Measurements from ENCODE around the gene PRKAR2A.

Gene PRKAR2A

GRCh38 chr3:48702320-48702920 is 145.3 kb downstream of the PRKAR2A start:
- no peak for DNase-seq (ENCODE audit: low read depth)
- H3K4me3 ChIP-seq (ENCODE audit: control insufficient read depth, low read depth, low read length), result no peak overlapping the region
- no peak for TF ChIP-seq CTCF (IDR thresholded peaks at IDR 0.05; ENCODE audit: control insufficient read depth, insufficient read depth, low read depth, low read length, missing control alignments)

- no peak for DNase-seq (ENCODE audit: low read depth)
- H3K4me3 ChIP-seq (ENCODE audit: control insufficient read depth, low read depth, low read length), result no peak overlapping the region
- TF ChIP-seq CTCF (IDR thresholded peaks at IDR 0.05; ENCODE audit: control insufficient read depth, insufficient read depth, low read depth, low read length, missing control alignments), result no peak
Observed at GRCh38 chr3:48700731-48701405, 146.8 kb downstream of the PRKAR2A start.

GRCh38 chr3:48698891-48699290 is 148.8 kb downstream of the PRKAR2A start:
- no peak for TF ChIP-seq CTCF (IDR thresholded peaks at IDR 0.05; ENCODE audit: control insufficient read depth, insufficient read depth, low read depth, low read length, missing control alignments)
- no peak overlapping the region for H3K4me3 ChIP-seq (ENCODE audit: control insufficient read depth, low read depth, low read length)

GRCh38 chr3:48697952-48698351 is 149.7 kb downstream of the PRKAR2A start:
- TF ChIP-seq CTCF (IDR thresholded peaks at IDR 0.05; ENCODE audit: control insufficient read depth, insufficient read depth, low read depth, low read length, missing control alignments), result peak; percentile 6
- no peak overlapping the region for H3K4me3 ChIP-seq (ENCODE audit: control insufficient read depth, low read depth, low read length)
- no peak for DNase-seq (ENCODE audit: low read depth)

More at GRCh38 chr3:48698891-48699290, 148.8 kb downstream of the PRKAR2A start:
- DNase-seq (ENCODE audit: low read depth), result no peak

- no peak for TF ChIP-seq CTCF (IDR thresholded peaks at IDR 0.05; ENCODE audit: control insufficient read depth, insufficient read depth, low read depth, low read length, missing control alignments)
- H3K4me3 ChIP-seq (ENCODE audit: control insufficient read depth, low read depth, low read length), result no peak overlapping the region
- no peak for DNase-seq (ENCODE audit: low read depth)
Observed at GRCh38 chr3:48696601-48697000, 151.1 kb downstream of the PRKAR2A start.
